HG02759 (cell line): ENCODE measurements around the gene CGREF1.
A peak's percentile ranks its signal among the peaks of the same experiment; 100 is the strongest.
"Not testable (repeated sequence)": the region's sequence is repeated elsewhere in the genome, so short reads cannot be mapped to it uniquely, and the experiment has no call there.

Source experiments
- ATAC-seq: cut with Tn5 transposase; IDR thresholded peaks from one replicate; pipeline ENCODE4 v1.9.1; 2021; ENCODE audit warnings: mild to moderate bottlenecking, moderate library complexity; ENCODE audit not compliant: unreplicated experiment

The CGREF1 gene

DNA sequence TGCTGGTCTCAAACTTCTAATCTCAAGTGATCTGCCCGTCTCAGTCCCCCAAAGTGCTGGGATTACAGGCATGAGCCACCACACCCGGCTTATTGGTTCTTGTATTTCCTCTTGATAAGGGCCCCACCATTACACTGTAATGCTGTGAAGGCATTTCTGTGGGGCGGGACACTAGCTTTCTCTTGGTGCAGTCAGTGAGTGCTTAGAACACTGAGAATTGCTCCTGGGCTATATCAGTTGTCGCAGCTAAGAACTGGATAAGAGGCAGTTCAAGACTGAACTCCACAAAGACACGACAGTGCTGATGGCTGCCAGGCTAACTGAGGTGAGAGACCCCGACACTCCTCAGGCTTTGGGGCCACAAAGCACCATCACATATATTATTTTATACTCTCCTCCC lies 30.3 kb downstream of the CGREF1 start:
- ATAC-seq = no peak

- no peak for ATAC-seq
These were observed 31.0 kb downstream of the CGREF1 start for GRCh38 chr2:27087823-27088410.

- no peak for ATAC-seq
These were observed 32.0 kb downstream of the CGREF1 start, which contains the start of gene KHK for GRCh38 chr2:27086724-27087593. KHK (plus strand) TSS chr2:27086772; CDS start chr2:27087260, 488 bp downstream.

DNA sequence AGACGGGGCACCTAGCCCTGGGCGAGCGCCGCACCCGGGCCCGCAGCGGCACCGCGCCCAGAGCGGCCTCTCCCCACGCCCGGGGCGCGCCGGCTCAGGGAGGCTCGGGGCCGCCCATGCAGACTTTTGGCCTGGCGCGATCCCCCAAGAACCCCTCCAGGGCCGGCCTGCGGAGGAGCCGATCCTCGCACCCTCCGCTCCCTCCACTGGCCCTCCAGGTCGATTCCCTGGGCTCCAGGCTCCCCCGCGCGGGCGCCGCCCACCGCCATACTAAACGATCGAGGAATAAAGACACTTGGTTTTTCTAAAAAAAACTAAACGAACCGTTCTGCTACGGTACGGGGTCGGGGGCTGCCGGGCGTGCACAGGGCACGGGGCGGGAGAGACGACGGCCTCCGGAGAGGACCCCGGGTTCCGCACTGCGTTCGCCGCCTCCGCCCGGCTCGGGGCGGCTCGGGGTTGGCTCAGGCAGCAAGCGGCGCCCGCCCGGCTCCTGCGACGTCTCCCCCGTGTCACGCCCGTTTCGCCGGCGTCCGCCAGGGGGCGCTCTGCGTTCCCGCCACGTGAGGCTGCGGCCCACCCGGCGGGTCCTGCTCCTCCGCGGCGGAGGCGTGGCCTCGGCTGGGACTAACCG lies 32.7 kb downstream of the CGREF1 start:
- ATAC-seq = peak; percentile 85

GRCh38 chr2:27085673-27086089 lies 33.2 kb downstream of the CGREF1 start:
- peak; percentile 3 for ATAC-seq

DNA sequence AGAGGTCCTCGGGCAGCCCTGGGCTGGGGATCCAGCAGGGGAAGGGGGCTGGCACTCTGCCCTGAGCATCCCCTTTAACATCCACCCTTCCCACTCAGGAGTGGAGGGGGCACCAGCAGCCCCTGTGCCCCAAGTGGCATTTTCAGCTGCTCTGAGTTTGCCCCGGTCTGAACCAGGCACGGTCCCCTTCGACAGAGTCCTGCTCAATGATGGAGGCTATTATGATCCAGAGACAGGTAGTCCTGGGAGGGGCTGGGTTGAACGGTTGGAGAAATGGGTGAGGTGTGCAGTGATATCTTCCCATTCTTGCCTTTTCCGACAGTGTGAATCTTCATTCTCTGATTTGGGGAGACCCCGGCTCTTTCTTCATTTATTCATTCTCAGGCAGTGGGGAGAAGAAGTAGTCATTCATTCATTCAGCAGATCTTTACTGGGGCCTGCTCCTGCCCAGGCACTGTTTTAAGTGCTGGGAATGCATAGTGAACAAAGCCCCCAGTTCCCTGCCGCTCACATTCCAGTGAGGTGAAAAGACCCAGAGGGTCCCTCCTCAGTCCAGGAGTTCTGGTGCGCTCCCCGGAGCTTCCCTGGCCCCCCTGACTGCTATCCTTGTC lies 33.8 kb downstream of the CGREF1 start:
- ATAC-seq = no peak

- ATAC-seq = no peak
These were observed 34.4 kb downstream of the CGREF1 start for GRCh38 chr2:27084297-27085061.

GRCh38 chr2:27083410-27084296 lies 35.3 kb downstream of the CGREF1 start:
- ATAC-seq = no peak

GRCh38 chr2:27082773-27083409 lies 36.0 kb downstream of the CGREF1 start:
- ATAC-seq = no peak

- ATAC-seq = no peak
These were observed 36.8 kb downstream of the CGREF1 start for GRCh38 chr2:27081984-27082772.

DNA sequence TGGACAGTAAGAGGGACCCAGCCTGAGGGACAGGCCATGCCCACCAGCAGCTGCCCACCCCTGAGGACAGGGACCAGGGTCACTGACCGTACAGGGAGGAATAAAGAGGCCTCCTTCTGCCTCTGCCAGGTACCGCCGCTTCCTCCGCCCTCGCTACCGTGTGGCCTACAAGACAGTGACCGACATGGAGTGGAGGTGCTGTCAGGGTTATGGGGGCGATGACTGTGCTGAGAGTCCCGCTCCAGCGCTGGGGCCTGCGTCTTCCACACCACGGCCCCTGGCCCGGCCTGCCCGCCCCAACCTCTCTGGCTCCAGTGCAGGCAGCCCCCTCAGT lies 38.4 kb downstream of the CGREF1 start:
- ATAC-seq = no peak

DNA sequence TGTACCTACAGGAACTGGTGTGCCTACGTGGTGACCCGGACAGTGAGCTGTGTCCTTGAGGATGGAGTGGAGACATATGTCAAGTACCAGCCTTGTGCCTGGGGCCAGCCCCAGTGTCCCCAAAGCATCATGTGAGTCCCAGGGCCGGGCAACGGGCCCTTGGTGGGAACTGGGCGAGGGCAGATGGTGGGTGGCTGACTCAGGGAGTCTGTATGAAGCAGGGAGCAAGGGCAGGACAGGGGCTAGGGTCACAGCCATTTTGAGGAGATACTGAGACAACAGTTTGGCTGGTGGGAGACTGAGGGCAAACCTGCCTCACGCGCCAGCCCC lies 38.8 kb downstream of the CGREF1 start:
- ATAC-seq = no peak

DNA sequence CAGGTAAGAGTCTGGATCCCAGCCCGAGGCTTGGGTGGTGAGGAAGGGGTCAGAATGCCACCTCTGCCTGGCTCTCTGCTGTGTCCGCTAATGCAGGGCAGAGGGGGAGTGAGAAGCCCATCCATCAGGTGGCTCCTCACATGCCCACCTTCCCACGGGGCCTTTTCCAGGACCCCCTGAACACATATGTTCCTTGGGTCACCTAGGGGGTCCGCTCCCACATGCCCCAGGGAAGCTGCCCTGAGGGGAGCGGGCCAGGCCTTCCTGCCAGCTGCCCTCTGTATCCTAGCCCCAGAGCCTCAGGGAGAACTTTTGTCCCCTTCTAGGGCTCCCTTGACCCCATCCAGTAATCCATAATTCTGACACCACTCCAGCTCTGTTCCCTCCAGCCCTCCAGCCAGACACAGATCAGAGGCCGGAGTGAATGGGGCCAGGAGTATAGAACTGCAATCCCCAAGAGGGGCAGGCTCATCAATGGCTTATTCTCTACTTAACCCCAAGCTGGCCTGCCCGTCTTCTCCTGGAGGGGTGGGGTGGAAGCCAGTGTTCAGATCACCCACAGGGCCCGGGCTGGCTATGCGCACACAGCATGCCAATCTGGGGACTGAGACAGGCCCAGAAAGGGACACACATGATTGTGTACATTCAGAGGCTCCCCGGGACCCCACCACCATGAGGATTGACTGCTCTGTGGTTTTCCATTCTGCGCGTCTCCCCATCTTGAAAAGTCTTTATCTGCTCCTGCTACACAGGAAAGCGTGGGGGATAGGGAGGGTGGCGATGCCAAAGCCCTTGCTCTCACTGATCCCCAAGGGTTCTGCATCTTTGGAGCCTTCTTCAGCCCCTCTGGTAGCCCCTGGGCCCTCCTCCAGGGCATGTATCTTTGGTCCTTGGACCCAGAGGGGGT lies 39.4 kb downstream of the CGREF1 start:
- ATAC-seq = no peak

- no peak for ATAC-seq
These were observed 40.4 kb downstream of the CGREF1 start, which contains the start of gene EMILIN1 for GRCh38 chr2:27078267-27079194. EMILIN1 (plus strand) TSS chr2:27078615; CDS start chr2:27079066, 451 bp downstream.

DNA sequence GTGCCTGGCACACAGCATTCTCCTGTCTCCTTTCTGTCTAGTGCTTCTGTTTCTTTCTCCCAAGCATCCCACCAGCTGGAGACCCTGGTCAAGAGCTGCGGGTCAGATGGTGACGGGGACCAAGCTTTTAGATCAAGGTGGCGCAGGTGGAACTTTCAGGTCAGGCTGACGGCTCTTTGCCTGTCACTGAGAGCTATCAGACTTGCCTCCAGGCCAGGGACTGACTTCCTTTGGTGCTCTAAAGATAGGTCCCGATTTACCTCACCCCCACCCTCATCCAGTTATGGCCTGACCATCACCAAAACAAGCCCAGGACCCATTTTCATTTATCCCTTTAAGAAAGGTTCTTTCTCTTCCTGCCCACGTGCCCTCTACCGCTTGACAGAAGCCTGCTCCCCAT lies 41.7 kb downstream of the CGREF1 start:
- no peak for ATAC-seq

DNA sequence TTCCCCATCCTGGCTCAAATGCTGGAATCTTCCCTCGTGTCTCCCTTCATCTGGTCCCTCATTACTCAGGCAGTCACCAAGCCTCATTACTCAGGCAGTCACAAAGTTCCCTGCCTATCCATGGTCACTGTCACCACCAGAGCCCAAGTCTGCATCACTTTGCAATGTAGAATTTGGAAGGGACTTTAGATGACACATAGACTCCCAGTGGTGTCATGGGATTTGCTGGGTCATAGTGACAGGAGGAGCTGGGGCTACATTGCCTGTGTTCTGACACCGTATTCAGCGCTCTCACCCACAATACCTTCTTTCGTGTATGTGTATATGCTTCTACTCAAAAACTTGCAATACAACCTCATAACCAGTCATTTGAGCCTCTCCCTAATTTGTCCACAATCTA lies 42.6 kb downstream of the CGREF1 start:
- no peak for ATAC-seq

- ATAC-seq = not testable (repeated sequence)
These were observed 43.4 kb downstream of the CGREF1 start for GRCh38 chr2:27075566-27075871.
